Peyer's patch (tissue), 4 donors: ENCODE measurements around the gene MGRN1. TPM values are rescaled to one million over a fixed set of nuclear protein-coding genes. Genes with fewer than 3 reads are reported as not detected.

Source experiments
- DNase-seq, 3 donors: peaks; one replicate each; pipeline ENCODE4 v3.0.0-alpha.2; 2017 to 2019
- H3K27ac ChIP-seq, 4 donors: fragments of 200-600 bp; sonication (generic); one replicate each; pipeline ENCODE4 v1.5.1; 2016 to 2019
- H3K27me3 ChIP-seq, 2 donors: fragments of 200-600 bp; sonication (generic); one replicate each; pipeline ENCODE4 v1.5.1; 2019
- H3K36me3 ChIP-seq, 3 donors: fragments of 200-600 bp; sonication (generic); one replicate each; pipeline ENCODE4 v1.5.1; 2016 to 2019
- H3K4me1 ChIP-seq, 4 donors: fragments of 200-600 bp; sonication (generic); one replicate each; pipeline ENCODE4 v1.5.1; 2016 to 2019
- H3K4me3 ChIP-seq, 4 donors: fragments of 200-600 bp; sonication (generic); 1 replicate in 3 of 4; 2 replicates in 1 of 4; pipeline ENCODE4 v1.5.1; 2016 to 2019; ENCODE audit warnings: mild to moderate bottlenecking in 1 of 4
- H3K9me3 ChIP-seq, 4 donors: fragments of 200-600 bp; sonication (generic); one replicate each; pipeline ENCODE4 v1.5.1; 2016 to 2019; ENCODE audit warnings: mild to moderate bottlenecking in 1 of 4
- POLR2A ChIP-seq, 2 donors: fragments of 450-650 bp; IDR thresholded peaks; one replicate each; pipeline ENCODE4 v1.5.1; 2017; ENCODE audit warnings: antibody characterized with exemption in 2 of 2, mild to moderate bottlenecking in 2 of 2, moderate library complexity in 2 of 2
- total RNA-seq, 4 donors: library from RNA; depleted of rRNA; stranded (reverse); fragments of >200 nt; gene quantifications; one replicate each; pipeline ENCODE4 v1.1.0, GENCODE V29; 2016
- TF ChIP-seq, protein P1 (sequence below), 6 experiments: fragments of 450-650 bp in 4 of 6; fragments of 200-600 bp in 2 of 6; sonication (generic) in 1 of 6; IDR thresholded peaks; one replicate each; pipeline ENCODE4 v1.5.1; 2017 to 2019; ENCODE audit warnings: antibody characterized with exemption in 6 of 6, mild to moderate bottlenecking in 3 of 6, moderate library complexity in 1 of 6

MGRN1 gene
- total RNA-seq, 4 donors from 2014 or later, result 74.1 to 147 (median 93.8) TPM

DNA sequence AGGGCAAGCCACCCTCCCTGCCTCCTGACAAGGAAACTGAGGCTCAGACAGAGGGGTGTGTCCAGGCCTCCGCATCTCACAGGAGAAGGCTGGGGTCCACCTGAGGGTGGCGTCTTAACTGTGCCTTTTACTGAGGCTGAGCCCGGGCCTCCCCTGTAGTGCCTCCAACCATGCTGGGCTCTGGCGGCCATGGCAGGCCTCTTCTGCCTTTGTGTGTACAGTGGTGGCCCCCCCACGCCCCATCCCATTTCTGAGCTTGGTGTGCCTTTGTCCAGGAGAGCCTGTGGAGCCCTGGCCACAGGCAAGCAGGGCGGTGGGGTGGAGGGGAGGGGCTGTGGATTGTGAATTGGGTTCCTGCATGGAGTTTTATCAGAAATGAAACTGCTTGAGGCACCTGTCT is 31.2 kb downstream of the MGRN1 start:
- H3K9me3 ChIP-seq, result no peaks in the 10 kb centered on the region
- peak overlapping the region in 3 of 4 donors; percentile 49 to 89 (median 88) for H3K27ac ChIP-seq
- TF ChIP-seq, protein P1, sequence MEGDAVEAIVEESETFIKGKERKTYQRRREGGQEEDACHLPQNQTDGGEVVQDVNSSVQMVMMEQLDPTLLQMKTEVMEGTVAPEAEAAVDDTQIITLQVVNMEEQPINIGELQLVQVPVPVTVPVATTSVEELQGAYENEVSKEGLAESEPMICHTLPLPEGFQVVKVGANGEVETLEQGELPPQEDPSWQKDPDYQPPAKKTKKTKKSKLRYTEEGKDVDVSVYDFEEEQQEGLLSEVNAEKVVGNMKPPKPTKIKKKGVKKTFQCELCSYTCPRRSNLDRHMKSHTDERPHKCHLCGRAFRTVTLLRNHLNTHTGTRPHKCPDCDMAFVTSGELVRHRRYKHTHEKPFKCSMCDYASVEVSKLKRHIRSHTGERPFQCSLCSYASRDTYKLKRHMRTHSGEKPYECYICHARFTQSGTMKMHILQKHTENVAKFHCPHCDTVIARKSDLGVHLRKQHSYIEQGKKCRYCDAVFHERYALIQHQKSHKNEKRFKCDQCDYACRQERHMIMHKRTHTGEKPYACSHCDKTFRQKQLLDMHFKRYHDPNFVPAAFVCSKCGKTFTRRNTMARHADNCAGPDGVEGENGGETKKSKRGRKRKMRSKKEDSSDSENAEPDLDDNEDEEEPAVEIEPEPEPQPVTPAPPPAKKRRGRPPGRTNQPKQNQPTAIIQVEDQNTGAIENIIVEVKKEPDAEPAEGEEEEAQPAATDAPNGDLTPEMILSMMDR (IDR thresholded peaks at IDR 0.05), result no peak
- TF ChIP-seq POLR2A (IDR thresholded peaks at IDR 0.05), result no peak
- H3K4me1 ChIP-seq, result peaks cover 0 to 40% (median 0%) of the 10 kb centered on the region in 4 donors
- no peak overlapping the region for H3K4me3 ChIP-seq
- H3K27me3 ChIP-seq, result no peaks in the 10 kb centered on the region
- peaks cover 0 to 76% (median 0%) of the 10 kb centered on the region in 3 donors for H3K36me3 ChIP-seq
- DNase-seq, result no peak

DNA sequence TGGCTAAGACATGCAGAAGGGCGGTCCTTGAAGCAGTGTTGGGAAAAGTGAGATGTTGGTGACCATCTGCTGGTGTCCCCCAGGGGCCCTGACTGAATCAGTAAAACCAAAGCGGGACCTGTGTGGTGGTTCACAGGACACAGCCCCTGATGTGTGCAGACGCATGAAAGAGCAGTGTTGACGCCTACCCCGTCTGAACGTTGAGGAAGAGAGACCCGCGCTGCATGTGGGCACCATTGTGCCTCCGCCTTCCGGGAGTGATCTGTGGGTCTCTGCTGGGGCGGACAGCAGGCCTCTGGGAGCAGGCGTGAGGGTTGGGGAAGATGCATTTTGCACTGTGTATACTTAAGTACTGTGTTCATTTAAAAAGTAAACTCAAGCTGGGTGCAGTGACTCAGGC is 31.6 kb downstream of the MGRN1 start:
- Histone ChIP-seq H3K36me3 (peaks cover 0 to 73% (median 0%) of the 10 kb centered on the region in 3 donors), H3K27me3 (no peaks in the 10 kb centered on the region), H3K27ac (peak overlapping the region in 1 of 4 donors; percentile 88), H3K4me3 (no peak overlapping the region), H3K9me3 (no peaks in the 10 kb centered on the region), H3K4me1 (peaks cover 0 to 40% (median 0%) of the 10 kb centered on the region in 4 donors)
- no peak for TF ChIP-seq POLR2A (IDR thresholded peaks at IDR 0.05)
- no peak for DNase-seq

DNA sequence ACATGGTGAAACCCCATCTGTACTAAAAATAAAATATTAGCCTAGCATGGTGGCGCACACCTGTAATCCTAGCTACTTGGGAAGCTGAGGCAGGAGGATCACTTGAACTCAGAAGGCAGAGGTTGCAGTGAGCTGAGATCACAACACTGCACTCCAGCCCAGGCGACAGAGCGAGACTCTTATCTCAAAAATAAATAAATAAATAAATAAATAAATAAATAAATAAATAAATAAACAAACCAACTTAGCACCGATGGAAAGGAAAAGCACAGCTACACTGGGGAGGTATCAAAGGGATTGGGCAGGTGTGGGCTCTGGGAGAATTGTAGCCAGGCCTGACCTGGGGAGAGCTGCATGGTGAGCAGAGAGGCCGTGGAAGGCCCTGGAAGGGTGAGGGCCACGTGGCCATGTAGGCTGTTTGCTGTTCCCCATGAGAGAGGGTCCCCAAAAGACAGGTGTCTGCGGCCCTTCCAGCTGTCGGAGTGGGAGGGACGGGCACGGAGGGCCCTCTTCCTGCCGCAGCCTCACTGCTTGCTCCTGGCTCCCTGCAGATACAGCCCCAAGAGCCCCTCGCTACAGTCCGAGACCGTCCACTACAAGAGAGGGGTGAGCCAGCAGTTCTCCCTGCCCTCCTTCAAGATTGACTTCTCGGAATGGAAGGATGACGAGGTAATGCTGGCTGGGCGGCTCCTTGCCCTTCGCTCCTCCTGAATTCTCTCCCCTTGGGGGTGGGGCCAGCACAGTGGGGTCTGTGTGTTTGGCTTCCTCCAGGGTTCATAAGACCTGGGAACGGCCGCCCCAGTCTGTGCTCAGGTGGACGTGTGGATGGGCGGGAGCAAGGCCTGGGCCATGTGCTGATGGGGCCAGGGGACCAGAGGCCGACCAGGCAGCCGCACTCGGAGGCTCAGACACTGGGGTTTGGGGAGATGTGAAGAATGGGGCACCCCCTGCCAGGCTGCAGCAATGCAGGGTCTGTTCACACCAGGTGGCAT is 32.4 kb downstream of the MGRN1 start:
- Histone ChIP-seq H3K4me3 (no peak overlapping the region), H3K27ac (no peak overlapping the region), H3K27me3 (no peaks in the 10 kb centered on the region), H3K4me1 (peaks cover 0 to 40% (median 0%) of the 10 kb centered on the region in 4 donors), H3K36me3 (peaks cover 0 to 65% (median 0%) of the 10 kb centered on the region in 3 donors), H3K9me3 (no peaks in the 10 kb centered on the region)
- no peak for TF ChIP-seq POLR2A (IDR thresholded peaks at IDR 0.05)
- TF ChIP-seq, protein P1 (IDR thresholded peaks at IDR 0.05), result no peak
- no peak for DNase-seq

DNA sequence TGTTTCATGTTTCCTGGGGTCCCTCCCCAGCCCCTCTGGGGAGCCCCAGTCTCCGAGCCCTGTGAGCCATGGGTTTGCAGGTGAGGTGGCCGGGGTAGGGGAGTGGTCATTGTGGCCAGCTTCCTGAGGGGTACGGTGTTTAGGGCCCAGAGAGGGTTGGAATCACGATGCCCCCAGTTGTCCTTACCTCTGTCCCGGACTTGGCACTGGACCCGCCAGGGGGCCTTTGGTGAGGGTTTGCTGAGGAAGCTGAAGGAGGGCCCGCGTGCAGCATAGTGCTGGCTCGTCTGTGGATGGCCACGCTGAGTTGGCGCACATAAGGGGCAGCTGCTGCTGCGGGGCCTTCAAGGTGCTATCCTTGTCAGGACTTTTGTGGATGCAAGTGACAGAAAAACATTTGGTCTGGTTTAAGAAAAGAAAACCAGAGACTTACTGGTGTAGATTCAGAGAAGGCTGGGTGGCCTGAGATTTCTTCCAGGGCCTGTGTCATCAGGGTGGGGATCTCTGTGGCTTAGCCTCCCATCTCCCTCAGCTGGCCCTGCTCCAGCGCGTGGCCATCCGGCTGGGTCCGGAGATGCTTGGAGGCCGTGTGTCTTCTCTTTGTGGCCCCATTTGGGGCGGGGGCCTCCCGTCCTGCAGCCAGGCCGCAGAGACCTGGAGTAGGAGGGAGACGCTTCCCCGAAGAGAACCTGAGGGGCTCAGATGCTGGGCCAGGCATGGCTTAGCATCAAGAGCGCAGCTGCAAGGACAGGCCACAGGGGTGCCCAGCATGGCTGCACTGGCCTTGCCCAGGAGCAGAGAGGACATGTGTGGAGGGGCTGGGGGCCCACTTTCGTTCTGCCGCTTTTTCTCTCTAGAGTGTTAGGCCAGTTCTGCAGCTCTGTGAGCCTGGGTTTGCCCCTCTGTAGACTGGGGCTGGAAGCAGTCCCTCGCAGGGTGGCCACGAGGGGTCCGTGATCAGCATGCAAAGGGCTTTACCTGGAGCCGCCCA is 35.0 kb downstream of the MGRN1 start:
- peaks cover 0 to 46% (median 0%) of the 10 kb centered on the region in 3 donors for H3K36me3 ChIP-seq
- no peaks in the 10 kb centered on the region for H3K9me3 ChIP-seq
- peak overlapping the region in 1 of 4 donors; percentile 35 for H3K27ac ChIP-seq
- H3K27me3 ChIP-seq, result no peaks in the 10 kb centered on the region
- no peak for DNase-seq
- peaks cover 0 to 35% (median 2%) of the 10 kb centered on the region in 4 donors for H3K4me1 ChIP-seq
- TF ChIP-seq, protein P1 (IDR thresholded peaks at IDR 0.05), result no peak
- no peak for TF ChIP-seq POLR2A (IDR thresholded peaks at IDR 0.05)
- no peak overlapping the region for H3K4me3 ChIP-seq

DNA sequence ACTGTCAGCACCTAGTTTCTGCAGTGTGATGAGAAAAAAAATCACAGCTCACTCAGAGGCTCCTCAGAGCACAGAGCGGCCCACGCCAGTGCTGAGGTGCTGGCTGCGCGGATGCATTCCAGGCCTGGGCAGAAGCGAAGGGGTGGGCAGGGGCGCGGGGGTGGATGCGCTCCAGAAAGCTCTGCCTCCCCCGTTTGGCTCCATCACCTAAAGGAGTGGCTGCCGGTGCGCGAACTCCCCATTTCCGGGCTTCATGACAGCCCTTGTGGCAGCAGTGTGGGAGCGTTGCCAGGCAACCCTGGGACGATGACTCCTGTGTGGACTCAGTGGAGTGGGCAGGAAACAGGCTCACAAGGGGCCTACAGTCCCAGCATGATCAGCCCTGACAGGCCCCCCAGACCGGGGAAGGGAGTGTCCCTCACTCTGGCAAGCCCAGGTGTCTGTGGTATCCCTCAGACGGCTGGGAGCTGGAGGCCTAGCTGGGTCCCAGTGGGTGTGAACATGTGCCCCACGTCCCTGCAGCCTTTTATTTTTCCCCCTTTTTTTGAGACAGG is 35.9 kb downstream of the MGRN1 start:
- Histone ChIP-seq H3K4me1 (peaks cover 0 to 35% (median 8%) of the 10 kb centered on the region in 4 donors), H3K4me3 (no peak overlapping the region), H3K27ac (peak overlapping the region in 1 of 4 donors; percentile 35), H3K9me3 (no peaks in the 10 kb centered on the region), H3K27me3 (no peaks in the 10 kb centered on the region), H3K36me3 (peaks cover 0 to 38% (median 0%) of the 10 kb centered on the region in 3 donors)
- peak in 2 of 3 donors; percentile 39 to 79 for DNase-seq
- no peak for TF ChIP-seq POLR2A (IDR thresholded peaks at IDR 0.05)
- TF ChIP-seq, protein P1 (IDR thresholded peaks at IDR 0.05), result no peak
